OCI-LY7 (cell line): Measurements from ENCODE around the gene MICAL3. TPM values are rescaled to one million over a fixed set of nuclear protein-coding genes. Genes with fewer than 3 reads are reported as not detected.
A peak's percentile ranks its signal among the peaks of the same experiment; 100 is the strongest.

Experiments used
- BruUV-seq: library from RNA; stranded (reverse); fragments of 400-500 nt; replicated peaks from 2 replicates; lab custom pipeline; 2021; lab: Mats Ljungman, UMichigan
- CTCF ChIA-PET: fragments of 300-600 bp; sonication (Branson Sonifier 250); formaldehyde crosslinking; loops from one replicate; lab custom pipeline; 2022; ENCODE audit warnings: antibody characterized with exemption; ENCODE audit not compliant: unreplicated experiment; lab: Charles Lee
- POLR2A ChIA-PET: fragments of 300-600 bp; sonication (Branson Sonifier 250); formaldehyde crosslinking; loops from one replicate; lab custom pipeline; 2022; ENCODE audit warnings: antibody characterized with exemption; lab: Charles Lee
- DNase-seq: peaks from one replicate; pipeline ENCODE4 v3.0.0-alpha.2; 2015; ENCODE audit warnings: low spot score
- H2AFZ ChIP-seq: fragments of 200-600 bp; sonication (generic), shearing (Covaris generic); 2 replicates; pipeline ENCODE4 v1.6.1; 2014; ENCODE audit warnings: mild to moderate bottlenecking, antibody characterized with exemption, low read length, moderate library complexity
- H3K27ac ChIP-seq: fragments of 200-600 bp; sonication (generic); 2 replicates; pipeline ENCODE4 v1.5.1; 2014; ENCODE audit warnings: mixed run types, low read depth, mild to moderate bottlenecking, moderate library complexity, low read length, inconsistent platforms; ENCODE audit not compliant: poor library complexity, severe bottlenecking
- H3K36me3 ChIP-seq: fragments of 200-600 bp; sonication (generic); 2 replicates; pipeline ENCODE4 v1.6.1; 2014; ENCODE audit warnings: mild to moderate bottlenecking, antibody characterized with exemption, low read length, moderate library complexity, mixed read lengths; ENCODE audit not compliant: insufficient read depth
- H3K4me1 ChIP-seq: fragments of 200-600 bp; sonication (generic); 2 replicates; pipeline ENCODE4 v1.5.1; 2014; ENCODE audit warnings: mild to moderate bottlenecking, low read length; ENCODE audit not compliant: insufficient read depth, poor library complexity, severe bottlenecking
- H3K4me2 ChIP-seq: fragments of 200-600 bp; sonication (generic); 2 replicates; pipeline ENCODE4 v1.6.1; 2014; ENCODE audit warnings: mild to moderate bottlenecking, low read length
- H3K4me3 ChIP-seq: fragments of 200-600 bp; sonication (generic); 2 replicates; pipeline ENCODE4 v1.5.1; 2014; ENCODE audit warnings: mild to moderate bottlenecking, low read depth, low read length; ENCODE audit not compliant: poor library complexity, severe bottlenecking
- H3K79me2 ChIP-seq: fragments of 200-600 bp; sonication (generic); 2 replicates; pipeline ENCODE4 v1.6.1; 2016; ENCODE audit warnings: low read depth, mild to moderate bottlenecking, low read length, moderate library complexity, mixed read lengths; ENCODE audit not compliant: insufficient read depth
- H3K9me2 ChIP-seq: fragments of 200-600 bp; sonication (generic); 2 replicates; pipeline ENCODE4 v1.6.1; 2016; ENCODE audit warnings: mild to moderate bottlenecking, low read length, mixed read lengths; ENCODE audit not compliant: insufficient read depth
- H3K9me3 ChIP-seq: fragments of 200-600 bp; sonication (generic); 2 replicates; pipeline ENCODE4 v1.6.1; 2014; ENCODE audit warnings: mild to moderate bottlenecking, mixed run types, low read length, mixed read lengths
- H4K20me1 ChIP-seq: fragments of 200-600 bp; sonication (generic); 2 replicates; pipeline ENCODE4 v1.6.1; 2014; ENCODE audit warnings: mild to moderate bottlenecking, antibody characterized with exemption, low read length, moderate library complexity, mixed read lengths; ENCODE audit not compliant: insufficient read depth
- CTCF ChIP-seq: fragments of 200-600 bp; sonication (generic); conservative IDR thresholded peaks from 2 replicates; pipeline ENCODE4 v1.5.1; 2014; ENCODE audit warnings: mild to moderate bottlenecking, antibody characterized with exemption, low read length, moderate library complexity, mixed read lengths
- EZH2phosphoT487 ChIP-seq: fragments of 200-600 bp; sonication (generic); IDR thresholded peaks from 2 replicates; pipeline ENCODE4 v1.6.1; 2018; ENCODE audit warnings: low read depth, borderline replicate concordance, mild to moderate bottlenecking, mixed run types, antibody characterized with exemption, low read length, moderate library complexity, mixed read lengths
- intact Hi-C: fragments of 100-400 bp; cut with micrococcal nuclease; formaldehyde crosslinking; loops from one replicate; pipeline ENCODE4 v1.10.0; 2022; ENCODE audit not compliant: unreplicated experiment
- total RNA-seq, 2 experiments: library from RNA; depleted of rRNA in 1 of 2; stranded (reverse); fragments of >200 nt in 1 of 2; shearing (Covaris generic) in 1 of 2; gene quantifications; 2 replicates each; pipeline ENCODE4 v1.2.3, GENCODE V29; 2014 to 2022

MICAL3 gene
- total RNA-seq, 2 experiments from 2014 or later = 80.9 to 210 TPM

DNA sequence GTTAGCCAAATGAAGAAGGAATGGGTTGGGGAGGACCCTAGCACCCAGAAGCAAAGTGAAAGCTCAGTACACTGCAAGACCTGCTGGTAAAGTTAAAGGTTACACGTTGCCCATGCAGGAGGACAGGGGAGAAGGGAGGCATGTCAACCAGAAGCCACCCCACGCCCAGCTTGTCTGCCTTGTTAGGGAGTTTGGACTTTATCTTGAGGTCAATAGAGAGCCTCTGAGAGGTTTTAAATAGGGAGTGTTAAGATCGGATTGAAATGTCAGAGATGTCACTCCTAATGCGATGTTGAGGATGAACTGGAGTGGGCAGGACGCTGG lies 34.7 kb upstream of the MICAL3 start:
- no TSS peak for BruUV-seq
- H3K36me3 ChIP-seq = no peaks in the 10 kb centered on the region
- TF ChIP-seq CTCF (no peak), EZH2phosphoT487 (no peak)
- no peak overlapping the region; the same call in 1 of the 2 replicates for H2AFZ ChIP-seq
- peak overlapping the region; percentile 58; the same call in 1 of the 2 replicates for H3K4me2 ChIP-seq
- H4K20me1 ChIP-seq = no peaks in the 10 kb centered on the region
- no peak overlapping the region for H3K27ac ChIP-seq
- 0 out of 2 replicates have a peak, but pooled peaks cover 7% of the 10 kb centered on the region for H3K79me2 ChIP-seq
- H3K4me1 ChIP-seq = peaks cover 65% of the 10 kb centered on the region
- DNase-seq = no peak
- H3K9me3 ChIP-seq = no peaks in the 10 kb centered on the region
- no peaks in the 10 kb centered on the region for H3K9me2 ChIP-seq
- ChIA-PET POLR2A (interaction anchor here (1.0 to 5.1 kb wide), 5 partner anchors 10 to 62 kb away, joined by 3 to 48 read pairs (median 5); no protein-coding TSS in a partner anchor), CTCF (interaction anchor here (2.0 kb wide), 1 partner anchor 30 kb away, joined by 5 read pairs; no protein-coding TSS in a partner anchor)
- intact Hi-C loops = no loop called here
- no peak overlapping the region for H3K4me3 ChIP-seq

DNA sequence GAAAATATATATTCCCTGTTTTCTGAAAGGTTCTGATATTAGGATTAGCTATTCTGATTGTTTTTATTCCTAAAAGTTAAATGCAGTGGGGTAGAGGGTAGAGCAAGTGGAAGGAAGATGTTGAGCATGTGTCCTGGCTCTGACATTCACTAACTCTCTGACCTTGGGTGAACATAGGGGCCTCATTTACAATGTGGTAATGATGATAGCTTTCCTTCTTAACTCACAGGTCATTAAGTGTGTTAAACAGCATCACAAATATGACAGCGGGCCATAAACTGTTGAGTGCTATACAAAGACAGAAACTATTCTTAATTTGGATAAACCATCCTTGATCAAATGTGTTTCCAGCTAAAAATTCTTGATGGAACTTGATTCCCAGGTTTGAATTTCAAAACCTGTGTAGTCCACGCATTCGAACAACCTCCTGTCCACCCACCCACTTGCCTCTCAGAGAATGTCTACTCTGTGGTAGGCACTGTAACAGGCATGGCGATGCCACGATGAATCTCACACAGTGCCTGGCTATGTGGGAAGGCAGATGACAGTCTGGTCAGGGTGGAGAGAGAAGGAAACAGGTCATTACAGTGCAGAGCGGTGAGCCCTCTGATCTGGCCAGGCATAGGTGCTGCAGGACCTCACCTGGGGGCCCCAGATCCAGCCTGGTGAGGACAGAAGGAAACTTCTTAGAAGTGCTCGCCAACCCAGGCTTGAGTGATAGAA lies 34.2 kb upstream of the MICAL3 start:
- Histone ChIP-seq H3K4me3 (peak overlapping the region; percentile 50), H3K27ac (peak overlapping the region; percentile 65), H3K9me3 (no peaks in the 10 kb centered on the region), H3K4me2 (peak overlapping the region; percentile 58), H3K36me3 (no peaks in the 10 kb centered on the region), H4K20me1 (no peaks in the 10 kb centered on the region), H3K79me2 (0 out of 2 replicates have a peak, but pooled peaks cover 7% of the 10 kb centered on the region), H2AFZ (peak overlapping the region; percentile 32; the same call in 1 of the 2 replicates), H3K9me2 (no peaks in the 10 kb centered on the region), H3K4me1 (peaks cover 62% of the 10 kb centered on the region)
- no peak for TF ChIP-seq EZH2phosphoT487
- TF ChIP-seq CTCF = no peak
- no TSS peak for BruUV-seq
- ChIA-PET CTCF (interaction anchor here (0.6 to 3.1 kb wide), 5 partner anchors 10 to 33 kb away, joined by 3 to 15 read pairs (median 6); no protein-coding TSS in a partner anchor), POLR2A (interaction anchor here (1.0 to 5.1 kb wide), 5 partner anchors 10 to 61 kb away, joined by 3 to 48 read pairs (median 5); no protein-coding TSS in a partner anchor)
- no peak for DNase-seq
- intact Hi-C loops = no loop called here
